CD14-positive monocyte (primary cell): ENCODE results near the gene PNPLA3. TPM values are rescaled to one million over a fixed set of nuclear protein-coding genes. Genes with fewer than 3 reads are reported as not detected.

ENCODE experiments used
- DNase-seq, 3 donors: peaks; one replicate each; pipeline ENCODE4 v3.0.0-alpha.2; 2011 to 2022
- H2AFZ ChIP-seq: 2 replicates; pipeline ENCODE4 v1.6.0; 2012; ENCODE audit warnings: mild to moderate bottlenecking, low read depth, low read length, inconsistent platforms; ENCODE audit not compliant: insufficient read depth, poor library complexity, severe bottlenecking
- H3K27ac ChIP-seq, 2 donors: 1 replicate in 1 of 2; 2 replicates in 1 of 2; pipeline ENCODE4 v1.5.1; 2012 to 2013; ENCODE audit warnings: low read length in 2 of 2, control low read depth in 1 of 2, inconsistent platforms in 1 of 2, low read depth in 1 of 2, mild to moderate bottlenecking in 1 of 2
- H3K27me3 ChIP-seq, 2 donors: one replicate each; pipeline versions ENCODE4 v1.6.0 to v1.6.1; 2011 to 2013; ENCODE audit warnings: low read length in 2 of 2; ENCODE audit not compliant: control insufficient read depth in 2 of 2, insufficient read depth in 2 of 2
- H3K36me3 ChIP-seq, 2 donors: replicated peaks in 1 of 2; 1 replicate in 1 of 2; 2 replicates in 1 of 2; pipeline versions ENCODE4 v1.5.1 to v1.6.1; 2012 to 2013; ENCODE audit warnings: low read length in 2 of 2, control low read depth in 1 of 2, inconsistent platforms in 1 of 2, mild to moderate bottlenecking in 1 of 2; ENCODE audit not compliant: insufficient read depth in 2 of 2, control insufficient read depth in 1 of 2
- H3K4me1 ChIP-seq, 2 donors: 1 replicate in 1 of 2; 2 replicates in 1 of 2; pipeline versions ENCODE4 v1.5.1 to v1.6.1; 2012 to 2013; ENCODE audit warnings: low read length in 2 of 2, control low read depth in 1 of 2, inconsistent platforms in 1 of 2, mild to moderate bottlenecking in 1 of 2, moderate library complexity in 1 of 2; ENCODE audit not compliant: insufficient read depth in 2 of 2, control insufficient read depth in 1 of 2
- H3K4me2 ChIP-seq: replicated peaks from 2 replicates; pipeline ENCODE3; 2012; ENCODE audit warnings: low read length, moderate library complexity, mild to moderate bottlenecking; ENCODE audit not compliant: poor library complexity, severe bottlenecking; ENCODE audit errors: extremely low read depth
- H3K4me3 ChIP-seq, 3 experiments: fragments of 200-600 bp in 1 of 3; sonication (generic) in 1 of 3; replicated peaks in 1 of 3; 1 replicate in 2 of 3; 2 replicates in 1 of 3; pipeline ENCODE4 v1.5.1; 2011 to 2013; ENCODE audit warnings: low read length in 3 of 3, mild to moderate bottlenecking in 3 of 3, control low read depth in 2 of 3, low read depth in 2 of 3, inconsistent platforms in 1 of 3, moderate library complexity in 1 of 3
- H3K79me2 ChIP-seq: 2 replicates; pipeline ENCODE4 v1.6.0; 2012; ENCODE audit warnings: mild to moderate bottlenecking, control low read depth, inconsistent platforms, low read length, moderate library complexity; ENCODE audit not compliant: insufficient read depth
- H3K9ac ChIP-seq: 2 replicates; pipeline ENCODE4 v1.6.0; 2017; ENCODE audit warnings: low read length, mild to moderate bottlenecking; ENCODE audit not compliant: insufficient read depth, poor library complexity, severe bottlenecking
- H3K9me3 ChIP-seq, 2 donors: replicated peaks in 1 of 2; 1 replicate in 1 of 2; 2 replicates in 1 of 2; pipeline versions ENCODE4 v1.5.1 to v1.6.1; 2012 to 2013; ENCODE audit warnings: low read length in 2 of 2, control low read depth in 1 of 2; ENCODE audit not compliant: control insufficient read depth in 1 of 2, insufficient read depth in 1 of 2
- H4K20me1 ChIP-seq: 2 replicates; pipeline ENCODE4 v1.6.0; 2012; ENCODE audit warnings: mild to moderate bottlenecking, low read length, control low read depth, moderate library complexity; ENCODE audit not compliant: insufficient read depth
- H3K27ac Mint-ChIP-seq, 7 donors: one replicate each; pipeline ENCODE4 v1.8.0; 2020; ENCODE audit warnings: mild to moderate bottlenecking in 7 of 7, mixed read lengths in 7 of 7, moderate library complexity in 6 of 7, inconsistent platforms in 2 of 7
- H3K27me3 Mint-ChIP-seq, 3 donors: one replicate each; pipeline ENCODE4 v1.8.0; 2021 to 2022; ENCODE audit warnings: low read depth in 3 of 3, mild to moderate bottlenecking in 3 of 3, mixed read lengths in 3 of 3, moderate library complexity in 3 of 3, inconsistent platforms in 1 of 3
- H3K36me3 Mint-ChIP-seq, 2 donors: one replicate each; pipeline ENCODE4 v1.8.0; 2020; ENCODE audit warnings: mixed read lengths in 2 of 2, inconsistent platforms in 1 of 2, mild to moderate bottlenecking in 1 of 2
- H3K4me1 Mint-ChIP-seq: one replicate; pipeline ENCODE4 v1.8.0; 2020; ENCODE audit warnings: mild to moderate bottlenecking, mixed read lengths
- H3K4me3 Mint-ChIP-seq, 2 donors: one replicate each; pipeline ENCODE4 v1.8.0; 2020; ENCODE audit warnings: mild to moderate bottlenecking in 2 of 2, mixed read lengths in 2 of 2, moderate library complexity in 1 of 2
- H3K9me3 Mint-ChIP-seq, 7 donors: one replicate each; pipeline ENCODE4 v1.8.0; 2020 to 2022; ENCODE audit warnings: mixed read lengths in 7 of 7, mild to moderate bottlenecking in 6 of 7, moderate library complexity in 6 of 7, inconsistent platforms in 2 of 7
- CTCF ChIP-seq: fragments of 200-600 bp; IDR thresholded peaks from one replicate; pipeline ENCODE4 v1.8.0; 2022; ENCODE audit warnings: antibody characterized with exemption, mild to moderate bottlenecking
- WGBS: methylation state at CpG from one replicate; pipeline ENCODE4 v1.1.5; 2013; ENCODE audit warnings: missing lambda C conversion rate; ENCODE audit not compliant: insufficient coverage; 5-methylcytosine and 5-hydroxymethylcytosine counted together
- intact Hi-C, 2 donors: fragments of 100-400 bp; cut with micrococcal nuclease; formaldehyde crosslinking; loops; one replicate each; pipeline versions ENCODE4 v1.15.0 to v1.15.1; 2023
- polyA plus RNA-seq, 3 donors: library from polyadenylated mRNA; depleted of rRNA in 1 of 3; unstranded in 2 of 3; stranded (reverse) in 1 of 3; fragments of 300-500 nt in 2 of 3; fragments of >200 nt in 1 of 3; fragmentation: Illumina TruSeq in 2 of 3; gene quantifications; 1 replicate in 2 of 3; 2 replicates in 1 of 3; pipeline ENCODE4 v1.2.3, GENCODE V29; 2012 to 2021

PNPLA3 gene
- polyA plus RNA-seq, 3 donors: not detected

GRCh38 chr22:43994416-43994815 is 70.8 kb downstream of the PNPLA3 start:
- no peak for TF ChIP-seq CTCF
- Histone ChIP-seq H3K4me1 (peaks cover 13 to 14% of the 10 kb centered on the region in 2 donors), H3K27ac (no peak overlapping the region), H2AFZ (no peak overlapping the region), H3K27me3 (no peaks in the 10 kb centered on the region), H4K20me1 (no peaks in the 10 kb centered on the region), H3K4me3 (no peak overlapping the region), H3K9me3 (no peaks in the 10 kb centered on the region), H3K4me2 (no peak overlapping the region), H3K9ac (no peak overlapping the region), H3K36me3 (peaks cover 49 to 81% of the 10 kb centered on the region in 2 donors), H3K79me2 (no peaks in the 10 kb centered on the region)
- 91% methylated on average over 9 of the region's 9 CpGs for WGBS
- Mint-ChIP-seq H3K4me3 (no peak overlapping the region), H3K27ac (peak overlapping the region in 4 of 7 donors; percentile 72 to 82 (median 77)), H3K4me1 (peaks cover 20% of the 10 kb centered on the region), H3K9me3 (peaks cover 0 to 2% (median 0%) of the 10 kb centered on the region in 7 donors), H3K27me3 (peaks cover 0 to 2% (median 0%) of the 10 kb centered on the region in 3 donors), H3K36me3 (peaks cover 73 to 89% of the 10 kb centered on the region in 2 donors)
- DNase-seq: no peak
- intact Hi-C loops: loop anchor here in 1 of 2 donors (10.0 kb wide), 1 partner anchor 180 kb away; no protein-coding TSS in a partner anchor

GRCh38 chr22:43995057-43995685 is 71.6 kb downstream of the PNPLA3 start:
- Mint-ChIP-seq H3K4me3 (peak overlapping the region in 1 of 2 donors; percentile 90), H3K4me1 (peaks cover 20% of the 10 kb centered on the region), H3K9me3 (peaks cover 0 to 2% (median 0%) of the 10 kb centered on the region in 7 donors), H3K27me3 (peaks cover 0 to 2% (median 0%) of the 10 kb centered on the region in 3 donors), H3K27ac (peak overlapping the region; percentile 16 to 91 (median 60)), H3K36me3 (peaks cover 67 to 86% of the 10 kb centered on the region in 2 donors)
- peak overlapping the region; percentile 82 for H3K4me2 ChIP-seq
- WGBS: 97% methylated on average over 15 of the region's 15 CpGs
- intact Hi-C loops: loop anchor here in 1 of 2 donors (10.0 kb wide), 1 partner anchor 180 kb away; no protein-coding TSS in a partner anchor
- no peak for DNase-seq
- no peaks in the 10 kb centered on the region for H4K20me1 ChIP-seq
- H2AFZ ChIP-seq: no peak overlapping the region
- H3K9me3 ChIP-seq: no peaks in the 10 kb centered on the region
- H3K4me3 ChIP-seq: peak overlapping the region in 1 of 3 experiments; percentile 69
- H3K27ac ChIP-seq: peak overlapping the region in 1 of 2 donors; percentile 77
- peaks cover 42 to 73% of the 10 kb centered on the region in 2 donors for H3K36me3 ChIP-seq
- H3K79me2 ChIP-seq: no peaks in the 10 kb centered on the region
- no peak for TF ChIP-seq CTCF
- H3K9ac ChIP-seq: no peak overlapping the region
- H3K27me3 ChIP-seq: no peaks in the 10 kb centered on the region
- H3K4me1 ChIP-seq: peaks cover 13 to 14% of the 10 kb centered on the region in 2 donors
